Breast epithelium (tissue), 3 donors: ENCODE results near the gene MYO3B.

Experiments used
- POLR2A ChIP-seq: fragments of 450-650 bp; IDR thresholded peaks from one replicate; pipeline ENCODE4 v1.6.1; 2016; ENCODE audit warnings: antibody characterized with exemption, mild to moderate bottlenecking, moderate library complexity
- POLR2AphosphoS5 ChIP-seq, 3 donors: sonication (generic); formaldehyde crosslinking; IDR thresholded peaks; one replicate each; pipeline ENCODE4 v1.6.1; 2017; ENCODE audit warnings: antibody characterized with exemption in 3 of 3
- TF ChIP-seq, protein P1 (sequence below), 3 donors: fragments of 450-650 bp; IDR thresholded peaks; one replicate each; pipeline ENCODE4 v1.5.1; 2016 to 2017; ENCODE audit warnings: antibody characterized with exemption in 3 of 3, mild to moderate bottlenecking in 3 of 3, moderate library complexity in 3 of 3

DNA sequence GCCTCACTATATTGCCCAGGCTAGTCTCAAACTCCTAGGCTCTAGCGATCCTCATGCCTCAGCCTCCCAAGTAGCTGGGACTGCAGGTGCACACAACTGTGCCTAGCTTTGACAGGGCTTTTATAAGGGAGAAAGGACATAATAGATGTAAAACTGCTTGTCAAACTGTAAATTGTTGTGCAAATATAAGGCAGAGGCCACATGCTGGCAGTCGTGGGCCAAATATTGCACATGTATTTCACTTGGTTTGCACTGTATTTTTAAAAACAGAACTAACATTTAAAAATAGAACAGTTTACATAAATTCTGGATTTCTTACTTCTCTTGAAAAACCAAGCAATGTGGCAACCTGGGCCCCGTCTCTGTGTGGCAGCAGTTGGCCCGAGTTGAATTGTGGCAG is 31.2 kb upstream of the MYO3B start:
- TF ChIP-seq, protein P1, sequence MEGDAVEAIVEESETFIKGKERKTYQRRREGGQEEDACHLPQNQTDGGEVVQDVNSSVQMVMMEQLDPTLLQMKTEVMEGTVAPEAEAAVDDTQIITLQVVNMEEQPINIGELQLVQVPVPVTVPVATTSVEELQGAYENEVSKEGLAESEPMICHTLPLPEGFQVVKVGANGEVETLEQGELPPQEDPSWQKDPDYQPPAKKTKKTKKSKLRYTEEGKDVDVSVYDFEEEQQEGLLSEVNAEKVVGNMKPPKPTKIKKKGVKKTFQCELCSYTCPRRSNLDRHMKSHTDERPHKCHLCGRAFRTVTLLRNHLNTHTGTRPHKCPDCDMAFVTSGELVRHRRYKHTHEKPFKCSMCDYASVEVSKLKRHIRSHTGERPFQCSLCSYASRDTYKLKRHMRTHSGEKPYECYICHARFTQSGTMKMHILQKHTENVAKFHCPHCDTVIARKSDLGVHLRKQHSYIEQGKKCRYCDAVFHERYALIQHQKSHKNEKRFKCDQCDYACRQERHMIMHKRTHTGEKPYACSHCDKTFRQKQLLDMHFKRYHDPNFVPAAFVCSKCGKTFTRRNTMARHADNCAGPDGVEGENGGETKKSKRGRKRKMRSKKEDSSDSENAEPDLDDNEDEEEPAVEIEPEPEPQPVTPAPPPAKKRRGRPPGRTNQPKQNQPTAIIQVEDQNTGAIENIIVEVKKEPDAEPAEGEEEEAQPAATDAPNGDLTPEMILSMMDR (IDR thresholded peaks at IDR 0.05): no peak
- no peak for TF ChIP-seq POLR2A
- no peak for TF ChIP-seq POLR2AphosphoS5 (IDR thresholded peaks at IDR 0.05)
